ENCODE data around the gene FMNL2.

FMNL2 gene

GRCh38 chr2:152459091-152459490, 124.1 kb downstream of the FMNL2 start:
- no peak overlapping the region for H3K4me3 ChIP-seq (ENCODE audit: control insufficient read depth, low read depth, low read length)
- TF ChIP-seq CTCF (conservative IDR thresholded peaks at IDR 0.05; ENCODE audit: control insufficient read depth, insufficient read depth, low read depth, low read length) = no peak
- no peak for DNase-seq (ENCODE audit: low read depth)

GRCh38 chr2:152460567-152460966, 125.6 kb downstream of the FMNL2 start:
- no peak for TF ChIP-seq CTCF (conservative IDR thresholded peaks at IDR 0.05; ENCODE audit: control insufficient read depth, insufficient read depth, low read depth, low read length)
- no peak overlapping the region for H3K4me3 ChIP-seq (ENCODE audit: control insufficient read depth, low read depth, low read length)
- no peak for DNase-seq (ENCODE audit: low read depth)

- TF ChIP-seq CTCF (conservative IDR thresholded peaks at IDR 0.05; ENCODE audit: control insufficient read depth, insufficient read depth, low read depth, low read length) = no peak
- DNase-seq (ENCODE audit: low read depth) = no peak
Measured at GRCh38 chr2:152462120-152462519, 127.1 kb downstream of the FMNL2 start.

GRCh38 chr2:152462779-152463178, 127.8 kb downstream of the FMNL2 start:
- no peak overlapping the region for H3K4me3 ChIP-seq (ENCODE audit: control insufficient read depth, low read depth, low read length)
- DNase-seq (ENCODE audit: low read depth) = no peak
- TF ChIP-seq CTCF (conservative IDR thresholded peaks at IDR 0.05; ENCODE audit: control insufficient read depth, insufficient read depth, low read depth, low read length) = no peak

More at GRCh38 chr2:152462120-152462519, 127.1 kb downstream of the FMNL2 start:
- H3K4me3 ChIP-seq (ENCODE audit: control insufficient read depth, low read depth, low read length) = no peak overlapping the region

- peak; percentile 33 for DNase-seq (ENCODE audit: low read depth)
- H3K4me3 ChIP-seq (ENCODE audit: control insufficient read depth, low read depth, low read length) = no peak overlapping the region
- TF ChIP-seq CTCF (conservative IDR thresholded peaks at IDR 0.05; ENCODE audit: control insufficient read depth, insufficient read depth, low read depth, low read length) = peak; percentile 2
Measured at GRCh38 chr2:152464851-152465470, 130.0 kb downstream of the FMNL2 start.

- TF ChIP-seq CTCF (conservative IDR thresholded peaks at IDR 0.05; ENCODE audit: control insufficient read depth, insufficient read depth, low read depth, low read length) = no peak
- H3K4me3 ChIP-seq (ENCODE audit: control insufficient read depth, low read depth, low read length) = no peak overlapping the region
- DNase-seq (ENCODE audit: low read depth) = peak; percentile 29
Measured at GRCh38 chr2:152465541-152465940, 130.6 kb downstream of the FMNL2 start.

- no peak for TF ChIP-seq CTCF (conservative IDR thresholded peaks at IDR 0.05; ENCODE audit: control insufficient read depth, insufficient read depth, low read depth, low read length)
Measured at GRCh38 chr2:152466041-152466440, 131.1 kb downstream of the FMNL2 start.

More at GRCh38 chr2:152466041-152466440, 131.1 kb downstream of the FMNL2 start:
- no peak for DNase-seq (ENCODE audit: low read depth)
- H3K4me3 ChIP-seq (ENCODE audit: control insufficient read depth, low read depth, low read length) = no peak overlapping the region

Measured in fibroblast of mammary gland (primary cell).